Stimulated activated CD4-positive, alpha-beta T cell treated with anti-CD3 and anti-CD28 coated beads, TNF-alpha, amount 100 ng/mL, for 48 hours (primary cell): ENCODE data around the gene KCNMA1.
"Not testable (repeated sequence)": the region's sequence is repeated elsewhere in the genome, so short reads cannot be mapped to it uniquely, and the experiment has no call there.

Experiments used
- DNase-seq, 3 donors: peaks; one replicate each; pipeline ENCODE4 v3.0.0-alpha.2; 2020; ENCODE audit warnings: low read depth in 3 of 3

The KCNMA1 gene

DNA sequence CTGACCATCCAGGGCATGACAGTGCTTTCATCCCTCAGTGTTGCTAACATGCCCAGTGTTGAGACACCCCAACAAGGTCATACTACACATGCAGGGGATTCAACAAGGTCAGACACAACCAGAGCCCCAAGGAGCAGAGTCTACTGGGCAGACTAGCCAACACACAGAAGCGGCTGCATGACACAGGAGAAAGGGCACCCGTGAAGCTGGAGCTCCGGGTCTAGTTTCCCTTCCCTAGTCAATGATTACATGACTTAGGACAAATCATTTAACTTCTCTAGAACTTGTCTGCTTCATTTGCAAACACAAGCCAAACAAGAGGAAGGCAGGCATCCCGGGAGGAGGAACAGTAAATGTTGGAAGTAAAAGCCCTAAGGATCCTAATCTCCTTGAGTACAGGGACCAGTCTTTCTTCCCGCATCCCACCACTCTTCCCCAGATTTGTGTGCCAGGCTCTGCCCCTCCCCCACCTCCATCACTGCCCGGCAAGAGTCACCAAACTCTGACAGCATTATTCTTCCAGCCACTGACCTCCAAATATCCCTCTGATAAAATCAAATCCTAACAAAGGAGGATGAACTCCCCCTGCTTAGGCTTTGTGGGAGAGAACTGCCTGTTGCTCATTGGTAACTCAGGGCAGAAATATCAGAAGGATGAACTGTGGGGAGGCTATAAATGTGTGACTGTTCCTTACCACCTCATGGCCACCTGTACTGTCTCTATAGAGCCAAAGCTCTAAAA, 104.3 kb downstream of the KCNMA1 start:
- no peak for DNase-seq

DNA sequence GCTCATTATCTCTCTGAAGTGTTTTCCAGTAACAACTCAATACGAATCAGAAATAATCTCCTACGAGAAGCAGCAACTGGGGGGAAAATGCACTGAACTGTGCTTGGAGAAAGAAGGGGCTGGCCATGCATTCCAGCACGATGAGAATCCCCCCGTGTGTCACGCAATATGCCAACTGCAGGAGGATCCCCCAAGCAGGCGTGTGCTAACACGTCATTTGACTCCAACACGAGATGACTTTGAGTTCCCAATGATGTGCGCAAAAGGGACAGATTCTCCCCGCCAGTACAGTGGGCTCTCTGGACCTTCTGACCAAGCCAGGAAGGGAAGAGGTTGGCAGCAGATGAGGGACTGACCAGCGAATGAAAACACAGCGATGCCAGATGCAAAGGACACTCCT, 105.5 kb downstream of the KCNMA1 start:
- DNase-seq, result no peak

DNA sequence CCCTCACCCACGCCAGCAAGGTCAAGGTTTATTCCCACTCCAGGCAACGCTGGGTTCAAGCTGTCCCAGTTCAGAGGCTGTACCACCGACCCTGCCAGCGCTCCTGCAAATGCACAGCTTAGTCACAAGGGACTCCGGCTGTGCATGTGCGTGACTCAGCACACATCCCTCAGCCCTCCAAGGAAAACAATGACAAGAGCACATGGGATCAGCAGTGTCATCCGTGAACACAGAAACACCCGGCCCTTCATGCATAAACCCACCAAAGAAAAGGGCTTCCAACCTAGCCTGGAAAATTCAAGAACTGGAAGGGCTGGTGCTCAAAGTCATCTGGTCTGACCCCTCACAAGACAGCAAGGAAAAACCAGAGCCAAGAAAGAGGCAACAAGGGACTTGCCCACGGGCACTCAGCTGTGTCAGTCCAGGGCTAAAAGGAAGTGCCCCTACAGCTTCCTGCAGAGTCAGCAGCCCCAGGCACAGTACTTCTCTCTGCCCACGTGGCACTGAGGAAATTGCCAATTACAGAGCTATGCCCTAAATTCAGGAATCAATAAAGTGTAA, 106.1 kb downstream of the KCNMA1 start:
- no peak for DNase-seq

GRCh38 chr10:77530011-77530410, 107.6 kb downstream of the KCNMA1 start:
- no peak for DNase-seq

DNA sequence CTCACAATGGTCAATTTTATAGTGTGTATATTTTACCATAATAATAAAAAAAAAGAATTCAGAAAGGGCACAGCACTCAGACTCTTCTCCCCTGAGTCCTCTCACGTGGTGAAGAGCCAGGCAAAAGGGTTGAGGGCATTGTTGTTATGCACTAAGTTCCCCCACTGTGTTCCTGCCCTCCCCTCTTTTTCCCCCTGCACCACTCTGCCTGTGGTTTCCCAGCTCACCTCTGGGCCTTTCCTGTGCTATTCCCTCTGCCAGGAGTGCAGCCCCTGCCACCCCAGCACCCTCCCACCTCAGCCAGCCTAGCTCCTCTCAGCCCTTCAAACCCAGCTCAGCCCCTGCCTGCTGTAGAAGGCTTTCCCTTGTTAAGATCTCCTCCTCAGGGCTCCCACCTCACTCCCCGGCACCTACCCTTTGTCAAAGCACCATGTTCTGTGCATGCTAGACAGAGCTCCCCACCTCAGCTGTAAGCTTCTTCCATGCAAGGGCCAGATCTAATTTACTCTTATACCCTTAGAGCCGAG, 108.5 kb downstream of the KCNMA1 start:
- no peak for DNase-seq

GRCh38 chr10:77527839-77528238, 109.8 kb downstream of the KCNMA1 start:
- no peak for DNase-seq

DNA sequence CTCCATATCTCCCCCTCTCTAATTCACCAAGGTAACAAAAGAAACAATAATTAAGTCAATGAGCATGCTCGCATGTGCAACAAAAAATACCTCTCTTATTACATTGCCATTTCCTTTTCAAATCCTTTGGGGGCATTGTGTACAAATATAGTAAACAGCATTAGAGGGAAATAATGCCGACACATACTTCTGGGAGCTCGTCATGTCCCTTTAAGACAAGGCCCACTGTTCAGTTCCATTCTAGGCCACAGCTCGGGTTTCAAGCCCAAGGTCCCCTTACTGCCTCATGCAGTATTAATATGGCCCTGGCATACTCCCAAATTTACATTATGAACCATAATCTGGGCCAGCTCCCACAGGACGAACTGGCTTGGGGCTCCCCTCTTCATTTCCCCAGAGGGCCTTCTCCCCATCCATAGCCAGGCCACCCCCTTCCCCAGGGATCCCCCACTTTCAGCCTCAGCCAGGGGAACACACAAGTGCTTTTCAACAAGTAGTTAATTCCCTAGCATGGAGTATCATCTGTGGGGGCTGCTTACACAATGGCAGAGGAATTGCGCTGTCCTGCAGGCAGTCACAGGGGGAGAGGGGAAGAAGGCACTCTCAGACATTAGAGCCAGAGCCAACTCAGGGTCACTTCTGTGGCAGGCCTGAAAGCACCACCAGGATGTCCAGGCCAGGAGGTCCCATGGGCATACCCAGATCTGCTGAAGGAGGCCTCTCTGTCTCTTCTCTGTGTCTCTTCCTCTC, 110.6 kb downstream of the KCNMA1 start:
- no peak for DNase-seq

DNA sequence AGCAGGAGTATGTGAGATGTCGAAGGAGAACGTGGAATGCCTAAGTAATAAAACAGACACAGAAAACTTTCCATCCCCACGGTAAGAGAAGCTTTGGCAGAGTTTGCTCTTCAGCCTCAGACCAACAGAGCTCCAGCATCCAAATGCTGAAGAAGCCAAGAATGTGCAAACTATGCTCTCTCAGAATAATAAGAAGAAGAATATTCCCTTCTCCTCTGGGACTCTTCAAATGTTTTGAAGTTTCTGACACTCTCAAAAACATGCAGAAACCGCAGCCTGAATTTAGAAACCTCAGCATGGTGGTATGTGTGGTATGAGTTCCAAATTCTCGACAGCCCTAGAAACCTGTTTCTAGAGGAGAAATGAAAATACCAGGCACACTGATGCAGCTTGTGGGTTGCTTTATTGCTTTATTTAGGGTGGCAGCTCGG, 113.3 kb downstream of the KCNMA1 start:
- no peak for DNase-seq

GRCh38 chr10:77522268-77522809, 115.3 kb downstream of the KCNMA1 start:
- no peak for DNase-seq

DNA sequence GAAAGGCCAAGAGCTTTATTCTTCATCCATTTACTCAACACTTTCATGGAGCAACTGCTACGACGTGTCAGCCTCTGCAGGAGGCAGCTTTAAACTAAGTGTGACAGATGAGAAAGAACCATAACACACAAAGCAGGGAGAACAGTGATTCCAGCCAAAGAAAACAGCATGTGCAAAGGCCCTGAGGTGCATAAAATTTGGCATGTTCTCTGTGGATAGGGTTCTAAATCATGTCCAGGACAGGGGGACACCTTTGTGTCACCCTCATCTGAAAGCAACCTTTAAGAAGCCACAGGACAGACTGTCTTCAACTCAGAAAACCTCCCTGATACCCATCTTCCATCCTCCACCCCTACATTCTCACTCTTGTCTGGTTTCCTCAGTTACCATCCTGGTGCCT, 116.6 kb downstream of the KCNMA1 start:
- no peak for DNase-seq

DNA sequence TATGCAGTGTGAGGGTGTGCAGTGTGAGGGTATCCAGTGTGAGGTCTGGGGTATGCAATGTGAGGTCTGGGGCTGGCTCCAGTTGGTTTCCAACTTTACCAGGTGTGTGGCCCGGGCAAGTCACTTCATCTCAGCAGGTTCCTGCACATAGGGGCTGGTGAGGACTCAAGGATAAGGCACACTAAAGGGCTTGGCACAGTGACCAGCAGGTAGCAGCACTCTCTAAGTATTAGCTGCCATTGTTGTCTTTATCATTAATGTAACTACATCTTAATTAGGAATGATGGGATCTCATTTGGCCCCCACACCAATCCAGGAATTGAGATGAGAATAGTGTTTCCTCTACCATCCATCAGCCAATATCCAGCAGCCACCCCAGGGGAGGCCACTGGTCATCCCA, 117.3 kb downstream of the KCNMA1 start:
- DNase-seq, result no peak

- DNase-seq, result not testable (repeated sequence)
Observed at GRCh38 chr10:77519791-77520190, 117.8 kb downstream of the KCNMA1 start.

- DNase-seq, result no peak
Observed at GRCh38 chr10:77518910-77519274, 118.7 kb downstream of the KCNMA1 start.

- no peak for DNase-seq
Observed at GRCh38 chr10:77518241-77518909, 119.2 kb downstream of the KCNMA1 start.

DNA sequence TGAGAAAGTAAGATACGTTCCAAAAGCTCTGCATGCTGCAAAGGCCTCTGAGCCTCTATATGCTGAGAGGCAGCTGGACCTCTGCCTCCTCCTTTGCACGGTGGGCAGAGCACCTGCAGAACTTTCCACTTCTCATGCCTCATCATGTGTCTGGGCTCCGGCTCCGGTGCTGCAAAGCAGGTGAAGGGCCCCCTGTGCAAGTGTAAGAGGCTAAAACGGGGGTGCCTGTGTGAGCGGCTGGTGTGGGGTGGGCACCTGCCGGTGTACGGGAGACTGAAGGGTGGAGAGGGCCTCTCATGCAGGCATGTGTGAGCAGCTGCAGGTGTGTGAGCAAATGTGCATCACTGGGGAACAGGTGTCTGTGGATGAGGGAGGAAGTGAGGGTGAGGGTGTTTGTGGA, 121.0 kb downstream of the KCNMA1 start:
- DNase-seq, result no peak

GRCh38 chr10:77514870-77515269, 122.7 kb downstream of the KCNMA1 start:
- DNase-seq, result no peak

DNA sequence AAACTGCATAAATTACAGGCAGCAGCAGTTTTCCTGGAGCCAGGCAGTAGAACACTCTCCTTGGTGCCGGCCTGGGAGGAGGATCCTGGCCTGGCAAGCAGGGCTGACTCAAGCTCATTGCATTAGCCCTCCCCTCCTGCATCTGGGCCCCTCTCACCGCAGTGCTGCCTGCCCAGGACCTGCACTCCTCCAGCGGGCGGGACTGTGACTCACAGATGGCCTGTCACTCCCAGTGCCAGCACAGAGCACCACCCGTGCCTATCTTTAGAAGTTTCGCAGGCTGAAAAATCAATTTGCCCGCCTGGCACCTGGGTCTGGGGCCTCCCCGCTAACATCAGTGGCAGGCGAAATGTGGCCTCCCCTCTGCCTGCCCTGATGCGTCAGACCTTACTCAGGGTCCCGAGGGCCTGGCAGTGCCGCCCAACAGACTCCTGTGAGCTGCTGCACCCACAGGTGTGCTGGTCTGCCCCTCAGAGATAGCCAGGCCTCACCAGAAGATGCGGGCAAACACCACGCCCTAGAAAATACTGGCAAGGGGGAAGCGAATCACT, 123.8 kb downstream of the KCNMA1 start:
- DNase-seq, result no peak

DNA sequence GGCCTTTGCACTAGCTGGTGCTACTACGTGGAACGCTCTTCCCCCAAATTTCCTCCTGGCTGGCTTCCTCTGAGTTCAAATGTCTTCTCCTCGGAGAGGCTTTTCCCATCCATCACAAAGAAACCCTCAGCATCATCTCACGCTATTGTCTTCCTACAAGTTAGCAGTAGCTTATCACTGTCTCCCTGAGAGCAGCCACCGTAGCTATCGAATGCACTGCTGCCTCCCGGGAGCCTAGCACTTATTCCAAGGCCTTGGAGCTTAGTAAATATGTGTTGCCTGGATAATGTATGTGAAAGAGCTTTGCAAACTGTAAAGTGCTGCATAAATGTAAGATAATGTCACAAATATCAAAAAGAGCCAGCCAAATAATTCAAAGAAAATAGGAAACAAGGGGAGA, 124.4 kb downstream of the KCNMA1 start:
- DNase-seq, result no peak

GRCh38 chr10:77512219-77512578, 125.4 kb downstream of the KCNMA1 start:
- DNase-seq, result no peak

DNA sequence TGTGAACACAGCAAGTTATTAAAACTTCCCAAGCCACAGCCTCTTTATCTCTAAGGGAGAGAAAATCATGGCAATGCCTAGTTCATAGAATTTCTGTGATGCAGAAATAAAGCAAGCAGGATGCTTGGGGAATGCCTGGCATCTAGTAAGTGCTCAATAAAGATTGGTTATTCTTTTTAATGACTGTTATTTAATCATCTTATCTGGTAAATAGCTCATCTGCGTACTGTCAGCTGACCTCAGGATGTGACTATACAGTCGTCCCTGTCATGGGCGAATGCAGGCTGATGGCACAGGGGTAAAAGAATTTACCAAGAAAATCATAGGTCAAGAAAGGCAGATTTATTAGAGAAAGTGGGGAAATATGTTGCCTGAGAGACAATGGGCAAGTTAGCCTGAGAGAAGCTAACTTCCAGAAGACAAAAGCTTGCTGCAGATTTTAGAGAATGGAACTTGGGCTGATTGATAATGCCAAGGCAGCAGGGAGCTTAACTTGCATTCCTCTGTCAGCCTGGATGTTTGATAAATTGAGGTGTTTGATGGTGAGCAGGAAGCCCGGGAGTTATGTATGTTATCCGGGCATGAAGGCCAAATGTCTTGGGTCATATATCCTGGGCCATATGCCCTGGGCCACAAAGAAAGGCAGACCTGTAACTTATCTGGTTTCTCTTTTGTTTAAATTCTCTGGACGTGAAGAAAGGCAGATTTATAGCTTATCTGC, 126.0 kb downstream of the KCNMA1 start:
- no peak for DNase-seq

- no peak for DNase-seq
Observed at GRCh38 chr10:77510695-77511094, 126.9 kb downstream of the KCNMA1 start.
